Measurements from ENCODE around the gene CBLN3. TPM values are rescaled to one million over a fixed set of nuclear protein-coding genes. Genes with fewer than 3 reads are reported as not detected.

The CBLN3 gene
- total RNA-seq, 3 donors from 2014 or later (not counting 1 experiment from before 2014, with no cell fraction given), result 0.75 to 1.5 (median 1.1) TPM

DNA sequence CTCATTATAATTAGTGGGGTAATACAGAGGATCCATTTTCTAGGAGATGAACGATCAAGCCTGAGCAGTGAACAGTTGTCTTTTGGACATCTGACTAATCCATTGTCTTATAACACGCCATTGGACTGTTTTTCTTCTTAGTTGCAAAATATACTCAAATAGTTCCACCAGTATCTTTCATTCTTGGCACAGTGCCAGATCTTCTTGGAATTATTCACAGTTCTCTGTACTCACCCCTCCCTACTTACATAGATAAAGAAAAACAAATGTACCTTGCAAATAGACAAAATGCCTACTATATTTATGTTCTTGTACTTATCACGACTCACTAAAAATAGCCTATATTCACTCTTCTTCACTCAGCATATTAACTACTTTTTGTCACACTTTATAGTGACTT lies 3.8 kb downstream of the CBLN3 start:
- TF ChIP-seq, protein P1, sequence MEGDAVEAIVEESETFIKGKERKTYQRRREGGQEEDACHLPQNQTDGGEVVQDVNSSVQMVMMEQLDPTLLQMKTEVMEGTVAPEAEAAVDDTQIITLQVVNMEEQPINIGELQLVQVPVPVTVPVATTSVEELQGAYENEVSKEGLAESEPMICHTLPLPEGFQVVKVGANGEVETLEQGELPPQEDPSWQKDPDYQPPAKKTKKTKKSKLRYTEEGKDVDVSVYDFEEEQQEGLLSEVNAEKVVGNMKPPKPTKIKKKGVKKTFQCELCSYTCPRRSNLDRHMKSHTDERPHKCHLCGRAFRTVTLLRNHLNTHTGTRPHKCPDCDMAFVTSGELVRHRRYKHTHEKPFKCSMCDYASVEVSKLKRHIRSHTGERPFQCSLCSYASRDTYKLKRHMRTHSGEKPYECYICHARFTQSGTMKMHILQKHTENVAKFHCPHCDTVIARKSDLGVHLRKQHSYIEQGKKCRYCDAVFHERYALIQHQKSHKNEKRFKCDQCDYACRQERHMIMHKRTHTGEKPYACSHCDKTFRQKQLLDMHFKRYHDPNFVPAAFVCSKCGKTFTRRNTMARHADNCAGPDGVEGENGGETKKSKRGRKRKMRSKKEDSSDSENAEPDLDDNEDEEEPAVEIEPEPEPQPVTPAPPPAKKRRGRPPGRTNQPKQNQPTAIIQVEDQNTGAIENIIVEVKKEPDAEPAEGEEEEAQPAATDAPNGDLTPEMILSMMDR (IDR thresholded peaks at IDR 0.05), result no peak
- Histone ChIP-seq H3K27me3 (ENCODE audit: control insufficient read depth, insufficient read depth, low read length) (no peaks in the 10 kb centered on the region), H3K4me3 (ENCODE audit: low read length) (no peak overlapping the region), H3K4me1 (ENCODE audit: control insufficient read depth, insufficient read depth, low read length) (peaks cover 22% of the 10 kb centered on the region), H3K9me3 (ENCODE audit: control insufficient read depth, insufficient read depth, low read length) (no peaks in the 10 kb centered on the region), H3K27ac (ENCODE audit: low read length) (no peak overlapping the region), H3K36me3 (ENCODE audit: control insufficient read depth, insufficient read depth, low read length) (no peaks in the 10 kb centered on the region)
- ATAC-seq (no peak), DNase-seq (peak in 1 of 2 donors; percentile 42)
- Mint-ChIP-seq H3K27me3 (ENCODE audit: low read depth in 2 of 2) (no peaks in the 10 kb centered on the region), H3K4me1 (peaks cover 0 to 12% of the 10 kb centered on the region in 2 donors), H3K27ac (no peak overlapping the region), H3K9me3 (no peaks in the 10 kb centered on the region), H3K36me3 (no peaks in the 10 kb centered on the region), H3K4me3 (no peak overlapping the region)
- WGBS (ENCODE audit: insufficient coverage), result 82% methylated on average over 3 of the region's 3 CpGs
- intact Hi-C loops (cut with micrococcal nuclease), result no loop called here

DNA sequence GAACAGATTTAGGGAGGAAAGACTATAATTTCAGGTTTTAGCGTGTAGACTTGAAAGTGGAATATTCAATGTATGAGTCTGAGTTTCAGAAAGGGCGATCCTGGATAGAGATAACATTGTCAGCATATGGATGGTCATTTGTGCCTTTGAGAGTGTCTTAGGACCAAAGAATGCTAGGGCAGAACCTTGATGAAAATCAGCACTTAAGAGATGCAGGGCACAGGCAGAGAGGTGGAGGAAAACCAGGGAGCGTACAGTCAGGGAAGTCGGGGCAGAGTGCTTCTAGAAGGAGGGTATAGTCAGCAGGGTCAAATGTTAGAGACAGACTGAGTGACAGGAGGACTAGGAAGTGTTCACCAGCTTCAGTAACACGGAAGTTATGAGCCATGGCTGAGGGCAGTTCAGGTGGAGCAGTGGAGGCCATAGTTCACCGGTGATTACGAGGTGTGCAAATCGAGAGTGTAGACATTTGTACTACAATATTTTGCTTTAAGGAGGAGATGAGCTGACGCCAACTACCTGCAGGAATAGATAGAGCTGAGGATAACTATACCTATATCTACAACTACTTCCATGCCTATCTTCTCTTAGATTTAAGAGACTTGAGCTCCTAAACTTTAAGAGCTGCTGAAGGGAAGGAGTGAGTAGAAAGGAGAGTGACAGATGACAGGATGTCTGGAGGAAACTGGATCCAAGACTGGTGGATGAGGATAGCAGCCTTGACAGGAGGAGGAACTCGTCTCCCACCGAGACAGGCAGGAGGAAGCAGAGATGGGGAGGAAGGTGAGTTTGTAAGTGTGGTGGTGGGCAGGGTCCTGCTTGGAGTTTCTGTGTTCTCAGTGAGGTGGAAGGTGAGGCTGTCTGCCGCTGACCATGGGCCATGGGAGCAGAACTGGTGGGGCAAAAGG lies 6.5 kb downstream of the CBLN3 start:
- Histone ChIP-seq H3K4me1 (ENCODE audit: control insufficient read depth, insufficient read depth, low read length) (peaks cover 5% of the 10 kb centered on the region), H3K27me3 (ENCODE audit: control insufficient read depth, insufficient read depth, low read length) (no peaks in the 10 kb centered on the region), H3K4me3 (ENCODE audit: low read length) (no peak overlapping the region), H3K27ac (ENCODE audit: low read length) (no peak overlapping the region), H3K9me3 (ENCODE audit: control insufficient read depth, insufficient read depth, low read length) (no peaks in the 10 kb centered on the region), H3K36me3 (ENCODE audit: control insufficient read depth, insufficient read depth, low read length) (no peaks in the 10 kb centered on the region)
- no peaks in the 10 kb centered on the region for H3K36me3 Mint-ChIP-seq
- intact Hi-C loops (cut with micrococcal nuclease), result no loop called here
- 56% methylated on average over 11 of the region's 12 CpGs for WGBS (ENCODE audit: insufficient coverage)
- TF ChIP-seq, protein P1 (IDR thresholded peaks at IDR 0.05), result no peak
- no peaks in the 10 kb centered on the region for H3K4me1 Mint-ChIP-seq
- no peak overlapping the region for H3K27ac Mint-ChIP-seq
- no peaks in the 10 kb centered on the region for H3K9me3 Mint-ChIP-seq
- no peak overlapping the region for H3K4me3 Mint-ChIP-seq
- DNase-seq (no peak), ATAC-seq (no peak)
- H3K27me3 Mint-ChIP-seq (ENCODE audit: low read depth in 2 of 2), result peaks cover 0 to 7% of the 10 kb centered on the region in 2 donors

DNA sequence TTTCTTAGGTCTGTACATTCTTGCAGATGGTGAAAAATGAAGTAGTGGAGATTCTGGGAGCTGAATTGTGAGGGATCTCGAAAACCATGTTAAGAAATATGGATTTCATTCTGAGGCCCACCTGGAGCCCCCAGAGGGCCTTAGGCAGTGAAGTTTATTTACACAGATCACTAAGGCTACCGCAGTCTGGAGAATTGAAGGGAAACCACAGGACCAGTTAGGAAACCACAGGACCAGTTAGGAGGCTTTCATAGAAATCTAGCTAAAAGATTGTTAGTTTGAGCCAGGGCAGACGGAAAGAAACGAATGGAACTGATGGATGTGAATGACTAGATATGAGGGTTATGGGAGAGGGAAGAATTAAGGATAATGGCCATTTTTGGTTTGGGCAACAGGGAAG lies 7.2 kb downstream of the CBLN3 start:
- Histone ChIP-seq H3K36me3 (ENCODE audit: control insufficient read depth, insufficient read depth, low read length) (no peaks in the 10 kb centered on the region), H3K27me3 (ENCODE audit: control insufficient read depth, insufficient read depth, low read length) (no peaks in the 10 kb centered on the region), H3K4me1 (ENCODE audit: control insufficient read depth, insufficient read depth, low read length) (peaks cover 5% of the 10 kb centered on the region), H3K27ac (ENCODE audit: low read length) (no peak overlapping the region), H3K9me3 (ENCODE audit: control insufficient read depth, insufficient read depth, low read length) (no peaks in the 10 kb centered on the region), H3K4me3 (ENCODE audit: low read length) (no peak overlapping the region)
- DNase-seq (peak in 1 of 2 donors; percentile 28), ATAC-seq (peak in 1 of 3 donors; percentile 55)
- no peaks in the 10 kb centered on the region for H3K4me1 Mint-ChIP-seq
- H3K27ac Mint-ChIP-seq, result no peak overlapping the region
- peaks cover 0 to 7% of the 10 kb centered on the region in 2 donors for H3K27me3 Mint-ChIP-seq (ENCODE audit: low read depth in 2 of 2)
- H3K9me3 Mint-ChIP-seq, result no peaks in the 10 kb centered on the region
- TF ChIP-seq, protein P1 (IDR thresholded peaks at IDR 0.05), result no peak
- intact Hi-C loops (cut with micrococcal nuclease), result no loop called here
- no peak overlapping the region for H3K4me3 Mint-ChIP-seq
- WGBS (ENCODE audit: insufficient coverage), result 6% methylated on average over 4 of the region's 4 CpGs
- no peaks in the 10 kb centered on the region for H3K36me3 Mint-ChIP-seq
